HepG2 (cell line): ENCODE measurements around the gene PIH1D2. TPM values are rescaled to one million over a fixed set of nuclear protein-coding genes. Genes with fewer than 3 reads are reported as not detected.

Source experiments
- ATF5 ChIP-seq: sonication (generic); formaldehyde crosslinking; IDR thresholded peaks from 2 replicates; pipeline ENCODE4 v1.4.0; 2020; ENCODE audit warnings: mild to moderate bottlenecking, low read depth, missing genetic modification reagents
- CBX5 ChIP-seq: sonication (generic); formaldehyde crosslinking; IDR thresholded peaks from 2 replicates; pipeline ENCODE4 v1.4.0; 2020; ENCODE audit warnings: missing genetic modification reagents, borderline replicate concordance
- ELK4 ChIP-seq: sonication (generic); formaldehyde crosslinking; IDR thresholded peaks from 2 replicates; pipeline ENCODE4 v1.9.0; 2021; ENCODE audit warnings: missing genetic modification reagents, borderline replicate concordance
- GABPA ChIP-seq, 2 experiments: IDR thresholded peaks; 2 replicates each; pipeline ENCODE4 v1.6.1; 2011 to 2016; ENCODE audit warnings: low read depth in 2 of 2, low read length in 1 of 2, missing biosample characterization in 1 of 2, missing genetic modification characterization in 1 of 2
- GTF3A ChIP-seq: sonication (generic); formaldehyde crosslinking; conservative IDR thresholded peaks from 2 replicates; pipeline ENCODE4 v1.4.0; 2020; ENCODE audit warnings: mild to moderate bottlenecking, missing genetic modification reagents
- MTA1 ChIP-seq: sonication (generic); formaldehyde crosslinking; IDR thresholded peaks from 2 replicates; pipeline ENCODE4 v1.4.0; 2020; ENCODE audit warnings: missing genetic modification reagents, mild to moderate bottlenecking, borderline replicate concordance
- PLSCR1 ChIP-seq: sonication (generic); formaldehyde crosslinking; IDR thresholded peaks from 2 replicates; pipeline ENCODE4 v1.5.0; 2020; ENCODE audit warnings: missing genetic modification reagents, mild to moderate bottlenecking, borderline replicate concordance
- POLR2AphosphoS2 ChIP-seq: IDR thresholded peaks from 2 replicates; pipeline ENCODE4 v1.6.1; 2011; ENCODE audit warnings: low read depth, low read length, improper control_type of control experiment
- RERE ChIP-seq: IDR thresholded peaks from 2 replicates; pipeline ENCODE4 v1.6.1; 2016; ENCODE audit warnings: low read depth, missing genetic modification reagents, missing compliant biosample characterization
- ZNF574 ChIP-seq: sonication (generic); formaldehyde crosslinking; IDR thresholded peaks from 2 replicates; pipeline ENCODE4 v1.4.0; 2020; ENCODE audit warnings: missing genetic modification reagents
- ZNF607 ChIP-seq: sonication (generic); formaldehyde crosslinking; IDR thresholded peaks from 2 replicates; pipeline ENCODE4 v1.5.1; 2020; ENCODE audit warnings: missing genetic modification reagents, mild to moderate bottlenecking, borderline replicate concordance
- ZNF713 ChIP-seq: sonication (generic); formaldehyde crosslinking; IDR thresholded peaks from 2 replicates; pipeline ENCODE4 v1.4.0; 2020; ENCODE audit warnings: mild to moderate bottlenecking, missing genetic modification reagents
- ZNF740 ChIP-seq: sonication (generic); formaldehyde crosslinking; IDR thresholded peaks from 2 replicates; pipeline ENCODE4 v1.4.0; 2020; ENCODE audit warnings: missing genetic modification reagents
- ZNF766 ChIP-seq: sonication (generic); formaldehyde crosslinking; IDR thresholded peaks from 2 replicates; pipeline ENCODE4 v1.5.0; 2020; ENCODE audit warnings: missing genetic modification reagents, borderline replicate concordance
- ZNF891 ChIP-seq: sonication (generic); formaldehyde crosslinking; IDR thresholded peaks from 2 replicates; pipeline ENCODE4 v1.5.0; 2020; ENCODE audit warnings: mild to moderate bottlenecking, missing genetic modification reagents
- polyA plus RNA-seq, 8 experiments: library from polyadenylated mRNA; depleted of rRNA in 3 of 8; stranded (reverse) in 7 of 8; unstranded in 1 of 8; fragments of >200 nt; fragmentation: Illumina TruSeq in 4 of 8; extraction: Trizol in 4 of 8; gene quantifications; 2 replicates each; pipeline versions ENCODE4 v1.2.1 to v1.2.3, GENCODE V29; 2011 to 2016; ENCODE audit warnings: low read depth in 4 of 8, missing spikeins in 1 of 8, mixed read lengths in 1 of 8; ENCODE audit not compliant: insufficient read depth in 1 of 8
- total RNA-seq, 5 experiments: library from RNA; depleted of rRNA; stranded (reverse); fragments of >200 nt; fragmentation: Illumina TruSeq; extraction: Trizol; gene quantifications; 2 replicates each; pipeline ENCODE4 v1.2.3, GENCODE V29; 2016; ENCODE audit warnings: low read depth in 1 of 5

The PIH1D2 gene
- total and polyA plus RNA-seq, 2 of the 13 experiments (the other 11 are each of a cell fraction or from before 2014, with no cell fraction given) = 0.49 to 2.7 TPM

GRCh38 chr11:112024773-112025678 is 48.8 kb downstream of the PIH1D2 start, which contains the start of gene DLAT (continued):
- TF ChIP-seq MTA1 = peak; percentile 95; the same call in 1 of the 2 replicates
- TF ChIP-seq GTF3A (CRISPR knock-in tag) = 0 out of 2 replicates have a peak, but pooled peaks have one; percentile 70
- TF ChIP-seq RERE (CRISPR knock-in tag) = no peak
- TF ChIP-seq ZNF713 (CRISPR knock-in tag) = no peak
- no peak; the same call in 1 of the 2 replicates for TF ChIP-seq PLSCR1 (CRISPR knock-in tag)
- TF ChIP-seq ELK4 (CRISPR knock-in tag) = no peak
- no peak for TF ChIP-seq POLR2AphosphoS2
- 0 out of 2 replicates have a peak, but pooled peaks have one; percentile 38 for TF ChIP-seq CBX5 (CRISPR knock-in tag)
- peak; percentile 77 for TF ChIP-seq ZNF574
- TF ChIP-seq ATF5 (CRISPR knock-in tag) = peak; percentile 87; the same call in 1 of the 2 replicates
- peak; percentile 57; the same call in 1 of the 2 replicates for TF ChIP-seq ZNF766
- peak; percentile 72; the same call in 1 of the 2 replicates for TF ChIP-seq ZNF740 (CRISPR knock-in tag)
- peak; percentile 90 for TF ChIP-seq ZNF607 (CRISPR knock-in tag)
- 0 out of 2 replicates have a peak, but pooled peaks have one; percentile 15 for TF ChIP-seq ZNF891 (CRISPR knock-in tag)
- TF ChIP-seq GABPA (IDR thresholded peaks at IDR 0.05; ENCODE audit: low read depth, low read length) = 0 out of 2 replicates have a peak, but pooled peaks have one; percentile 16
- TF ChIP-seq GABPA (CRISPR knock-in tag; IDR thresholded peaks at IDR 0.05; ENCODE audit: low read depth) = no peak; the same call in 1 of the 2 replicates
